ENCODE data around the gene RAPGEF2. TPM values are rescaled to one million over a fixed set of nuclear protein-coding genes. Genes with fewer than 3 reads are reported as not detected.
"Not testable (repeated sequence)": the region's sequence is repeated elsewhere in the genome, so short reads cannot be mapped to it uniquely, and the experiment has no call there.

Gene RAPGEF2
- total and polyA plus RNA-seq, 9 donors: 16.9 to 33.6 (median 22.7) TPM

DNA sequence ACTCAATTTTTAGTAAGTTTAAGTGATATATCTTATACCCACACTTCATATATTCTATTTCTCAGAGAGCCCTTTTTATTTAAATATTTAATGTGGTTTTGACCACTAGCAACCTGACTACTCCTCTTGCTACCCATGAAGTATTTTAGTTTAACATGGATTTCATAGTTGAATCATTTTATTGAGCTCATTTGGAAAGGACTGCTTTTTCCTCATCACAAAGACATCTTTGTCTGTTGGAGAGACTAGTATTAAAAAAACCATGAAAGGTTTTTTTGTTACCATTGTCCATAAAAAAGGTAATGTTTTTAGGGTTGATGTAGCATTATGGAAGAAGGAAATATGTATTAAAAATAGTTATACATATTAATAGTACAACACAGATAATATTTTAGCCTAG lies 139.5 kb downstream of the RAPGEF2 start:
- no peaks in the 10 kb centered on the region for H3K36me3 ChIP-seq (ENCODE audit: control insufficient read depth, insufficient read depth, low read length)
- no peak overlapping the region for H3K4me3 ChIP-seq (ENCODE audit: low read length)
- H3K9me3 ChIP-seq (replicated peaks; ENCODE audit: control insufficient read depth, low read depth, low read length): no peaks in the 10 kb centered on the region
- no peak for DNase-seq
- H3K4me1 ChIP-seq (ENCODE audit: control insufficient read depth, insufficient read depth, low read length): no peaks in the 10 kb centered on the region
- H3K27me3 ChIP-seq (ENCODE audit: control insufficient read depth, insufficient read depth, low read length): no peaks in the 10 kb centered on the region
- H3K27ac ChIP-seq (ENCODE audit: low read length): no peak overlapping the region

GRCh38 chr4:159248384-159249178 lies 145.7 kb downstream of the RAPGEF2 start:
- WGBS (ENCODE audit: insufficient coverage): 60% methylated on average over 1 of the region's 7 CpGs

DNA sequence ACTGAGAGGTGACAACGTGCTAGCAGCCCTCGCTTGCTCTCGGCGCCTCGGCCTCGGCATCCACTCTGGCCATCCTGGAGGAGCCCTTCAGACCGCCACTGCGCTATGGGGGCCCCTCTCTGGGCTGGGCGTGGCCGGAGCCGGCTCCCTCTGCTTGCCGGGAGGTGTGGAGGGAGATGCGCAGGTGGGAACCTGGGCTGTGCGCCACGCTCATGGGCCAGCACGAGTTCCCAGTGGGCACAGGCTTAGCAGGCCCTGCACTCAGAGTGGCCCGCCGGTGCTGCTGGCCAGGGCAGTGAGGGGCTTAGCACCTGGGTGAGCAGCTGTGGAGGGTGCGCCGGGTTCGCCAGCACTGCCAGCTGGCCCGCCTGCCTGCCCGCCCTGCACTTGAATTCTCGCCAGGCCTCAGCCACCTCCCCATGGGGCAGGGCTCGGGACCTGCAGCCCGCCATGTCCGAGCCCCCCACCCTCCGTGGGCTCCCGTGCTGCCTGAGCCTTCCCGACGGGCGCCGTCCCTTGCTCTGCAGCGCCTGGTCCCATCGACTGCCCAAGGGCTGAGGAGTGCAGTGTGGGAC lies 148.0 kb downstream of the RAPGEF2 start:
- WGBS (ENCODE audit: insufficient coverage): 93% methylated on average over 31 of the region's 35 CpGs
- peaks cover 13% of the 10 kb centered on the region for H3K36me3 ChIP-seq (ENCODE audit: control insufficient read depth, insufficient read depth, low read length)
- no peak overlapping the region for H3K4me3 ChIP-seq (ENCODE audit: low read length)
- DNase-seq: no peak
- peaks cover 2% of the 10 kb centered on the region for H3K4me1 ChIP-seq (ENCODE audit: control insufficient read depth, insufficient read depth, low read length)
- peaks cover 4% of the 10 kb centered on the region for H3K9me3 ChIP-seq (replicated peaks; ENCODE audit: control insufficient read depth, low read depth, low read length)
- no peaks in the 10 kb centered on the region for H3K27me3 ChIP-seq (ENCODE audit: control insufficient read depth, insufficient read depth, low read length)
- H3K27ac ChIP-seq (ENCODE audit: low read length): no peak overlapping the region

More at GRCh38 chr4:159248384-159249178, 145.7 kb downstream of the RAPGEF2 start:
- H3K36me3 ChIP-seq (ENCODE audit: control insufficient read depth, insufficient read depth, low read length): peaks cover 13% of the 10 kb centered on the region
- peaks cover 2% of the 10 kb centered on the region for H3K4me1 ChIP-seq (ENCODE audit: control insufficient read depth, insufficient read depth, low read length)
- H3K9me3 ChIP-seq (replicated peaks; ENCODE audit: control insufficient read depth, low read depth, low read length): peaks cover 4% of the 10 kb centered on the region
- peak; percentile 93 for DNase-seq
- peak overlapping the region; percentile 79 for H3K27ac ChIP-seq (ENCODE audit: low read length)
- H3K4me3 ChIP-seq (ENCODE audit: low read length): peak overlapping the region; percentile 5
- no peaks in the 10 kb centered on the region for H3K27me3 ChIP-seq (ENCODE audit: control insufficient read depth, insufficient read depth, low read length)

- not testable (repeated sequence) for H3K27me3 ChIP-seq (ENCODE audit: control insufficient read depth, insufficient read depth, low read length); H3K4me3 ChIP-seq (ENCODE audit: low read length); DNase-seq; H3K4me1 ChIP-seq (ENCODE audit: control insufficient read depth, insufficient read depth, low read length); H3K27ac ChIP-seq (ENCODE audit: low read length); H3K9me3 ChIP-seq (replicated peaks; ENCODE audit: control insufficient read depth, low read depth, low read length)
- peaks cover 13% of the 10 kb centered on the region for H3K36me3 ChIP-seq (ENCODE audit: control insufficient read depth, insufficient read depth, low read length)
- WGBS (ENCODE audit: insufficient coverage): 88% methylated on average over 9 of the region's 14 CpGs
Observed at GRCh38 chr4:159251580-159251979, 148.7 kb downstream of the RAPGEF2 start.

DNA sequence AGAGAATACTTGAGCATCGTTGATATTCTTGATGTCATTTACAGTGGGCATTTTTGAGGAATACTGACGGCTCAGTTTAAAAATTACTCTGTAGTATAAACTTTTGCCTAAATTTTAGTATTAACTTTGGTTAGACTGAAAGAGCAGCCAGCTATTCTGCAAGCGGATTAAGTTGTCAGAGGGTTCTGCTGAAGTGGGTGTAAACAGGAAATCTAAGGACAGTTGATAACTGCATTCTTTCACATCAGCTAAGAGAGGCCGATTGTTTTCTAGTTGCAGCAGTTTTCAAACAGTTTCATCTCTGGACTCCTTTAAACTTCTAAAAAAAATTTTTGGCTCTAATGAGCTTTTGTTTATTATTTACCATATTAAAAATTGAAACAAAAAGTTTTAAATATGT lies 149.6 kb downstream of the RAPGEF2 start:
- H3K27me3 ChIP-seq (ENCODE audit: control insufficient read depth, insufficient read depth, low read length): no peaks in the 10 kb centered on the region
- H3K36me3 ChIP-seq (ENCODE audit: control insufficient read depth, insufficient read depth, low read length): peaks cover 13% of the 10 kb centered on the region
- peak overlapping the region; percentile 13 for H3K27ac ChIP-seq (ENCODE audit: low read length)
- no peak for DNase-seq
- peaks cover 4% of the 10 kb centered on the region for H3K9me3 ChIP-seq (replicated peaks; ENCODE audit: control insufficient read depth, low read depth, low read length)
- H3K4me3 ChIP-seq (ENCODE audit: low read length): no peak overlapping the region
- H3K4me1 ChIP-seq (ENCODE audit: control insufficient read depth, insufficient read depth, low read length): peaks cover 2% of the 10 kb centered on the region
- no CpG with 5 or more reads among the region's 4 CpGs for WGBS (ENCODE audit: insufficient coverage)

GRCh38 chr4:159256037-159256436 lies 153.2 kb downstream of the RAPGEF2 start:
- no CpG with 5 or more reads among the region's 2 CpGs for WGBS (ENCODE audit: insufficient coverage)
- Histone ChIP-seq H3K36me3 (ENCODE audit: control insufficient read depth, insufficient read depth, low read length) (peaks cover 8% of the 10 kb centered on the region), H3K4me1 (ENCODE audit: control insufficient read depth, insufficient read depth, low read length) (no peaks in the 10 kb centered on the region), H3K4me3 (ENCODE audit: low read length) (no peak overlapping the region), H3K27ac (ENCODE audit: low read length) (no peak overlapping the region), H3K9me3 (replicated peaks; ENCODE audit: control insufficient read depth, low read depth, low read length) (peaks cover 4% of the 10 kb centered on the region), H3K27me3 (ENCODE audit: control insufficient read depth, insufficient read depth, low read length) (no peaks in the 10 kb centered on the region)
- DNase-seq: no peak

DNA sequence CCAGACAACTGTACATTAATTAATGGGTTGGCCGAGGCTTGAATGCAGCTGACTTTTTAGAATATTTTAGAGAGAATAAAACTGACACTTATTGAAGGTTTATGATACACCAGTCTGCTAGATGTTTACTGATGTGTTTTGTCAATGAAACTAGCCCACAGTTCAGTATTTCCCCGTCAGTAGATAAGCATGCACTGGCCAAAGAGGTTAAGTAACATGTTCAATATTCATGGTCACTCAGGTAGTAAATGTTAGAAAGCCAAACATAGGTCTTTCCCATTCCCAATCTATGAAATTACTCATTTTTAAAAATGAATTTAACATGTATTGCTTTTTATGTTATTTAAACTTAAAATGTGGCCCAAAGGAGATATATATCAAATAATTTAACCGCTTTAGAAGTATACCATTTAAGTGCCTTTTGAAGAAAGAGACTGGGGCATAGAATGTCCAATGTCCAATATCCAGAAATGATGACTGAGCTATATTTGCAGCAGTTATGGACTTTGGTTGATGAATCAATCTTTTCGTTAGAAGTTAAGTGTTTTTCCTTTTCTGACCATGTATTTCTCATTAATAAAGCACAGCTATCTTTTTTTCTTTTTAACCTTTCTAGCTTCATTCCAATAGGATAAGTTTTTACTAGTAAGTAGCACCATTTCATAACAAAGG lies 156.1 kb downstream of the RAPGEF2 start:
- Histone ChIP-seq H3K27ac (ENCODE audit: low read length) (no peak overlapping the region), H3K4me1 (ENCODE audit: control insufficient read depth, insufficient read depth, low read length) (no peaks in the 10 kb centered on the region), H3K36me3 (ENCODE audit: control insufficient read depth, insufficient read depth, low read length) (no peaks in the 10 kb centered on the region), H3K27me3 (ENCODE audit: control insufficient read depth, insufficient read depth, low read length) (no peaks in the 10 kb centered on the region), H3K4me3 (ENCODE audit: low read length) (no peak overlapping the region), H3K9me3 (replicated peaks; ENCODE audit: control insufficient read depth, low read depth, low read length) (no peaks in the 10 kb centered on the region)
- WGBS (ENCODE audit: insufficient coverage): no CpG with 5 or more reads among the region's 4 CpGs
- DNase-seq: no peak

- Histone ChIP-seq H3K27me3 (ENCODE audit: control insufficient read depth, insufficient read depth, low read length) (no peaks in the 10 kb centered on the region), H3K27ac (ENCODE audit: low read length) (no peak overlapping the region), H3K9me3 (replicated peaks; ENCODE audit: control insufficient read depth, low read depth, low read length) (no peaks in the 10 kb centered on the region), H3K4me1 (ENCODE audit: control insufficient read depth, insufficient read depth, low read length) (peaks cover 5% of the 10 kb centered on the region), H3K4me3 (ENCODE audit: low read length) (no peak overlapping the region), H3K36me3 (ENCODE audit: control insufficient read depth, insufficient read depth, low read length) (no peaks in the 10 kb centered on the region)
- no CpG with 5 or more reads among the region's 3 CpGs for WGBS (ENCODE audit: insufficient coverage)
- no peak for DNase-seq
Observed at GRCh38 chr4:159264057-159264456, 161.2 kb downstream of the RAPGEF2 start.

- no peak overlapping the region for H3K4me3 ChIP-seq (ENCODE audit: low read length)
- WGBS (ENCODE audit: insufficient coverage): no CpG with 5 or more reads among the region's 5 CpGs
- DNase-seq: peak; percentile 59
- H3K36me3 ChIP-seq (ENCODE audit: control insufficient read depth, insufficient read depth, low read length): no peaks in the 10 kb centered on the region
- no peaks in the 10 kb centered on the region for H3K9me3 ChIP-seq (replicated peaks; ENCODE audit: control insufficient read depth, low read depth, low read length)
- H3K4me1 ChIP-seq (ENCODE audit: control insufficient read depth, insufficient read depth, low read length): peaks cover 5% of the 10 kb centered on the region
- H3K27me3 ChIP-seq (ENCODE audit: control insufficient read depth, insufficient read depth, low read length): no peaks in the 10 kb centered on the region
- H3K27ac ChIP-seq (ENCODE audit: low read length): peak overlapping the region; percentile 50
Observed at GRCh38 chr4:159266981-159267868, 164.3 kb downstream of the RAPGEF2 start.
